NCI-H524 (cell line): ENCODE data around the gene TNNI2.

Experiments
- DNase-seq, 2 experiments: peaks; one replicate each; lab custom pipeline; 2025; lab: John Stamatoyannopoulos, UW

TNNI2 gene

DNA sequence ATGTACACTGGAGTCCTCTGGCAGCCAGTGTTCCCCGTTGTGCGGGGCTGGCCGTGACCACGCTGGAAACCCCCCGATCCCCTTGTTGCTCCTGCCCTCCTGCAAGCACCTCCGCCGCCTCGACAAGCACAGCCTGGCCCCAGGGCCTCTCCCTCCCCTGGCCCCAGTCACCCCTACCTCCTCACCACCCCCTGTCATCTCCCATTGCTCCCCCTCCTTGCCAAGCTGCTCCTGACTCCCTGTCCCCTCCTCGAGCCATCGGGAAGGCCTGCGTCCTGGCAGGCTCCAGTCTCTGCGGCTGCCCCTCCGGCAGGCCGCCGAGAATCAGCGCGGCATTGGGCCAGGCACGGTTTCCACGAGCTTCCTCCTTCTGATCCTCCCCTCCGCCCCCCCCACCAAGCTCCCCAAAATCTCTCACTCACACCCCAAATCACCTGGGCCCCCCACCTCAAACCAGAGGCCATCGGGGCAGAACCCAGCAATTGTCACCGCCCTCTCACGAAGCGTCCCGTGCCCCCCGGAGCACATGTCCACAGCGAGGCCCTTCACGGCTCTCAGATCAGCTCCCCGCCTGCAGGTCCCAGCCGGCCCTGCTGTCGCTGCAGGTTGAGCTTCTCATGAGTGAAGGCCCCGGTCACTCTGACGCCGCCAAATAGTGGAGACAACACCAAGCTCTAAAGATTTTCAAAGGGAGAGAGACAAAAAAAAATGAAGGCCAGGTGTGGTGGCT is 8.4 kb downstream of the TNNI2 start:
- no peak for DNase-seq

DNA sequence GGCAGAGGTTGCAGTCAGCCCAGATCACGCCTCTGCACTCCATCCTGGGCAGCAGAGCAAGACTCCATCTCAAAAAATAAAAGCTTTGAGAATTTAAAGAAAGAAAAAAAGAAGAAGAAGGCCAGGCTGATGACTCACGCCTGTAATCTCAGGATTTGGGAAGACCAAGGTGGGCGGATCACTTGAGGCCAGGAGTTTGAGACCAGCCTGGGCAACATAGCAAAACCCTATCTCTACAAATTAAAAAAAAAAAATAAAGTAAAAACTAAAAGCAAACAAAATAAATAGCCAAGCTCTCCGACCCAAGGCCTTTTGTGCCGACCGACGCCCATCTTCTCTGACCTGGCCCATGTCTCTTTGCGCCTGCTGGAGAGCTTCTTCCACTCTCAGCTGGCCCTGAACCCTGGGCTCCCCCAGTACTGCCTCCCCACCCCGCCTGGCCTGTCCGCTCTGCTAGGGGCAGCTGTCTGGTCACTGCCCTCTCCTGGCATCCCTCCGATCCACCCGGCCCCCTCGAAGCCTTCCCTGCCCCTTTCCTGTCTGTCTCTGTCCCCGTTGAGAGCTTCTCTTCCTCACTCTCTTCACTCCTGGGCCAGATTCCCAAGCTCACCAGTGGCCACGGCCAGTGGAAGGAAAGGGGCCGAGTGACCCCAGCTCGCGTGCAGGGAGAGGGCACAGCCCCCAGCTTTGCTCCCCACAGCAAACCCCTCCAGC is 9.3 kb downstream of the TNNI2 start:
- no peak for DNase-seq

DNA sequence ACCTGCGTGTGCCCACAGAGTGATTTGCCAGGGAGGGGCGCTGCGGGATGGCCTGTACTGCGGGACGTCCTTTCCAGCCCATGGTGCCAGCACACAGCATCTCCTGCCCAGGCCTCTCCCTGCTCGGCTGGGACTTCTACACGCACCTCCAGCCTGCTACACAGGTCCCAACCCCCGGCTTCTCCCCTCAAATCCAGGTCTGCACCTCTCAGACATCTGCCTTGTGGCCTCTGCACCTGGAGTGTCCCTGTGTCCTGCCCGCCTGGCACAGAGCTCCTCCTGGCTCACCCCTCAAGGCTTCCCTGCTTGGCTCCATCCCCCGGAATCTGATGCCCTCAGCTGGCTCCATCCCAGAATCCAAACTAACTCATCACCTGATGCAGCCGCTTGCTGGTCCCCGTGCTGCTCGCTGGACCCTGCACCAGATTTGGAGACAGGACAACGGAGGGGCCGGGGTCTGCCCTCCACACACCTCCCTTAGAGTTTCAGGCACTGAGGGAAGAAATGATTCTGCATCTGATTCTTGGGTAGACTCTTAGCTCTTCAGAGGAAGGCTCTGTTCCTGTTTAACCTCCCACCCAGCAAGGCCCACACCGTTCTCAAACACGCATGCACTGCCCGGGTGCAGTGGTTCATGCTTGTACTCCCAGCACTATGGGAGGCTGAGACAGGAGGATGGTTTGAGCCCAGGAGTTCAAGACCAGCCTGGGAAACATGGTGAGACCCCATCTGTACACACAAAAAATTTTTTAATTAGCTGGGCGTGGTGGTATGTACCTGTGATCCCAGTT is 10.1 kb downstream of the TNNI2 start:
- no peak for DNase-seq

DNA sequence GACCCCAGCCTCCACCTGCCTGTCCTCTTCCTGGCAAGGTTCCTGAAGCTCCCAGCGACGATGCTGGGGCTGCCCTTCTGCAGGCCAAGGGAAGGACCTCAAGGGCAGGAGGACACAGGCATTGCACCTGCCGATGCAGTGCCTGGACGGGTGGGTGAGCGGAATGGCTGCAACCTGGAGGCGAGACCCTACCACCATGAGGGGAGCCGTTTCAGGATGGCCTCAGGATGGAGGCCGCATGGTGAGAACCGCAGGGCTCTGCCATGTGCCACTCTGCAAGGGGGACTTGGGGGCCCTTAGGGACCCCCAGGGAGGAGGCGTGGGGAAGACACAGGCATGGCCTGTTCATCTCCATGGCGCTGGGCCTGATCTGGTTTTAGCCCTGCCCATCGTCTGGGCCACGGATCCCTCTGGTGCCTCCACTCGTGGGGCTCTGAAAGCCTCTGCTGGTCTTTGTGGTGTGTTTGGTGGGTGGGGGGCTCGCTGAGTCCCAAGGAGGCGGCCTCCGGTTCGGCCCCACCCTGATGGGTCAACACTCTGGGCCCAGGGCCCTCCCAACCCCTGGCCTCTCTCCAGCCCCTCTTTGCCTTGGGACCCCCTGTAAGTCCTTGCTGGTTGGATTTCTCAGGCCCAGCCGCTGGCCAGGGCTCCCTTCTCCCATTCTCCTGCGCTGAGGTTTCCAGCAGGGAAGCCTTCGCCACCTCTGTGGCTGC is 12.8 kb downstream of the TNNI2 start:
- no peak for DNase-seq

DNA sequence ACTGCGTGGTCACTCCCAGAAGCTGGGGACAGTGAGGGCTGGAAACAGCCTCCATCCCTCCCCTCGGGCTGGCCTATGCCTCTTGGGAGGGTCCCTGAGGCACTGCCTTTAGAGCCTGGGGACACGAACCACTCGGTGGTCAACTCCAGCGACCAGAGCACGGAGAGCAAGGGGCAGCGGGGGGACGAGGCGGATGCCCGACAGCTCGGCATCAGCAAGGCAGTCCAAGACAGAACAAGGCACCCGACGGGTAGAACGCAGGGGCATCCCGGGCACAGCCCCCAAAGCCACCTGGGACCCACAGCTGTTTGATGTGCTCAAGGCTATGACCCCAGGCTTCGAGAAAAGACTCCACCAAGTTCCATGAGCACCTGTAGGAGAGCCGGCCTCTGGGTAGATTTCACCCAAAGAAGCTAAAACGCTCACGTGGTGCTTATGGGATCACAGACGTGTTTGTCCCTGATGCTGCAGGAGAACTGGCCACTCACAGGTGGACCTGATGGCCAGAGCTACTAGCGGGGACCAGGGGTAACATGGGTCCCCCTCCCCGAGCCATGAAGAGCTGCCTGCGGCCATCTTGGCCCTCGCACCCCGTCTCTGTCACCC is 13.6 kb downstream of the TNNI2 start:
- DNase-seq = no peak

DNA sequence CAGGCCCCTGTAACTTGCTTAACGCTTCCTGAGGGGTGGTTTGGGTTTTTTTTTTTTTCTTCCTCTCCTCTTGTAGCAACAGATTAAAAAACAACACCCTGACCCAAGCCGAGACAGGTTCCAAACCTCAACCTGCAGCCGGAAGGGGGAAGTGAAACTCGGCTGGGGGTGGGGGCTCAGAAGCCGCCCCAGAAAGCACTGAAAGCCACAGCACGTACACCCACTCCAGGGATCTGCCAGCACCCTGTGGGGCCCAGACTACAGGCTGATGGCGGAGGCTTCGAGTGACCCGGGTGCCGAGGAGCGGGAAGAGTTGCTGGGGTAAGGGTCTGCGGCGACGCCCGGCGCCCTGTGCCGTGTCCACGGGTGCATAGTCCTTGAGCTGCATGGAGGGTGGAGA is 14.1 kb downstream of the TNNI2 start, which contains the start of gene LSP1:
Gene LSP1 (plus strand): TSS at position 208 of the 400 bp plus-strand sequence. CDS start 61 bp downstream, at position 269.
- DNase-seq = no peak

DNA sequence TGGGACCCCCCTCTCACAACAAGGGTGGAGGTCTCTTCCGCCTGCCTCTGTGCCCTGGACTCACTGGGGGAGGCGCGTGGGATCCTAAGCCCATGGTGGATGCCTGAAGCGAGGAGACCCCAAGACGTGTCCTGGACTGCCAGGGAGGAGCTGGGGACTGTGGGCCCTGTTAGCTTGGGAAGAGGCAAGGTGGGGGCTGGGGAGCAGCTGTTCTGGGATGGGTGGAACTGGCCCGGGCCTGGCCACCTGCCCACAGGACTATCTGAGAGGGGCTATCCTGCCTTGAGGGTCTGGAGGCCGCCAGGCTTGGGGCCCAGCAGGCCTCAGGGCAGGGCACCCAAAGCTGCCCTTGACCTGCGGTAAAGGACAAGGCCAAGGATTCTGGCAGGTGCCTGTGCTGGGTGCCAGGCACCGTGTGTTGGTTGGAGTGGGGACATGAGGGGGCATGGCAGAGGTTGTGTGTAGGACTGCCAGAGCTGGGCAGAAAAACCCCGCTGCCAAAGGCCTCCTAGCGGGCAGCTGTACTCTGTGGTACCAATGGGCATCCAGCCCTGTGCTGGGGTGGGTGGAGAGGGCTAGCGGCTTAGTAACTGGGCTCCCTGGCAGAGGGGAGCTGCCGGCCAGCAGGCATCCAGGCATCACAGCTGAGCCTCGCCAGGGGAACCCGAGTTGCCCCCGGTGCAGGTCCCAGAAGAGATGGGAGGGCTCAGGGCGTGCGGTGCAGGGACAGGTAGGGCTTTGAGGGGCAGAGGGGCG is 14.8 kb downstream of the TNNI2 start:
- DNase-seq = no peak

DNA sequence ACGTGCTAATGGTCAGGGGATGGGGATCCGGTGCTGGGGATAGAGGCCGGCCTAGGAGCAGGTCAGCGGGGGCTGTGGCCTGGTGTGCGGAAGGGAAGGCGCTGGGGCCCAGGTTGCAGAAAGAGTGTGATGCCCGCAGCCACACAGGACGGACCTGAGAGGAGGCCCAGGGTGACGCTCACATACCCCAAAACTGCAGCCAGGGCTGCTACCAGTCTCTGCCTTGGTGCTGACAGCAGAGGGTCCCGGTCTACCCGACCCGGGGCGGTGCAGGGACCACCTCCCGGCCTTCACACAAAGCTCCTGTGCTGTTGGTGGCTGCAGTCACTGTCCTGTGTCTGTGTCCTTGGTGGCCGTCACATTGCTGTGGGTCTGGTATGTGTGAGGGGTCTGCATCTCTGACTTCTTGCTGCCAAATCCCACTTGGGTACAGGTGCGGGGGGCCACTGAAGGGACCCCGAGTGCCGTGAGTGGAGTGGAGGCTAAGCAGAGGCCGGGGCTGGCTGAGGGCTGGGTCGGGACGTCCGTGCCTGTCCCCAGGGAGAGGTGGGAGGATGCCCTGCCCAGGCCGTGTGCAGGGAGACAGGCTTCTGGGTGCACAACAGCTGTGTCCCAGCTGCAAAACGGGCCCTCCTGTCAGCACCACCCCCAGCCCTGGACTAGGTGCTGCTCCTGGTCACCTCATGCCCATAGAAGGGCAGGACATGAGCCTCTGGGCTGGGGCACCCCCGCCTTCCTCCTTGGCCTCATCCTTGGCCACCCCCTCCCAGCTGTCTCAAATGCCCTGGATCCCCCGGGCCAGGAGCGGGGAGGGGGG is 15.6 kb downstream of the TNNI2 start:
- DNase-seq = peak in 1 of 2 experiments; percentile 4

DNA sequence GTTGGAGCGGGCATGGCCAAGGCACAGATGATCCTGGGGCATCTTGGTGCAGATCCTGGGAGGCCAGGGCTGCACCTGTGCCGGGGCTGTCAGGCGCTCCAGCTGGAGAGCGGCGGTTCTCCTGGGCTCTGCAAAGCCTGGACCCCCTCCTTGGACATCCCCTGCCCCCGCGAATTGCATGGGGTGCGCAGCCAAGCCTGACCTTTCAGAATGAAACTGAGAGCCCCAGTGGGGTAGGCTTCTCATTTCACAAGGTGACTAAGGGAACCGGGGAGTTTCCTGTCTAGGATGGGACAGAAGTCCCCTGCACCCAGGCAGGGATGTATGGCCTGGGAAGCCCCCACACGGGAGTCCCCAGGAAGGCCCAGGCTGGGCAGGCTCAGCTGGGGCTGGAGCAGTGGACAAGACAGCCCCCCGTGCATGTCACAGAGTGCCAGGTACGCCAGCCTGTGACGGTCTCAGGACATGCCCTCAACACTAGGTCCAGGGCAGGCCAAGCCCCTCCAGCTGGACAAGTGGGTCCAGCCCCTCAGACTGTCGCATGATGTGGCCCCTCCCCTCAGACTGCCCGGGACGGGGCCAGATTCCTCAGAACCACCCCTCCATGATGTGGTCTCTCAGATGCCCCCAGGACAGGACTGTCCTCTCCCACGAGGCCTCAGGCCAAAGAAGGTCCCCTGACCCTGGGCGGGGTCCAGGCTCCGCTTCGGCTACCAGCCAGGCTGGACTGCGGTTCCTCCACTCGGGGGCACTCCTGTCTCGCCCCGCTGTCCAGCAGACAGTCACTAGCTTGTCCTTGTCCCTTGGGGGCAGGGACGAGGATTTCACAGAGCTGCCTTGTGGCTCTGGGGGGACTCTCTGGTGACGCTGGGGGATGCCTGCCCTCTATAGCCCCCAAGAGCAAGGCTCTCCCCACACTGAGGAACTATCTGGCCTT is 16.4 kb downstream of the TNNI2 start:
- DNase-seq = no peak

DNA sequence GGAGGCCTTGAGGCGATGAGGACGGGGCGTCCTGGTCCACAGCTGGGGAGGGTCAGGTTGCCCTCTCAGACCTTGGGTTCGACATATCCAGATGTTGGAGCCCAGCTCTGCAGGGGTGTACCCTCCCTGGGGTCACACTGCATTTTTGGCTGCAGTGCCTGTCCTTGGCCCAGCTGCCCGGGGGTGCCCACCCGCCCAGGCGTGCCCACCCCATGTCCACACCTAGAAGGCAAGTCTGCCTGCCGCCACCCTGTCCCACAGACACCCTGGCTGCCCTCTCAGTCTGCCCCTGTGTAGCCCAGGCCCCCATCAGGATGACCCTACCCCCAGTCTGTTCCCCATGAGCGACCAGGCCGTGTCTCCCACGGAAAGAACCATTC is 17.1 kb downstream of the TNNI2 start:
- DNase-seq = no peak

DNA sequence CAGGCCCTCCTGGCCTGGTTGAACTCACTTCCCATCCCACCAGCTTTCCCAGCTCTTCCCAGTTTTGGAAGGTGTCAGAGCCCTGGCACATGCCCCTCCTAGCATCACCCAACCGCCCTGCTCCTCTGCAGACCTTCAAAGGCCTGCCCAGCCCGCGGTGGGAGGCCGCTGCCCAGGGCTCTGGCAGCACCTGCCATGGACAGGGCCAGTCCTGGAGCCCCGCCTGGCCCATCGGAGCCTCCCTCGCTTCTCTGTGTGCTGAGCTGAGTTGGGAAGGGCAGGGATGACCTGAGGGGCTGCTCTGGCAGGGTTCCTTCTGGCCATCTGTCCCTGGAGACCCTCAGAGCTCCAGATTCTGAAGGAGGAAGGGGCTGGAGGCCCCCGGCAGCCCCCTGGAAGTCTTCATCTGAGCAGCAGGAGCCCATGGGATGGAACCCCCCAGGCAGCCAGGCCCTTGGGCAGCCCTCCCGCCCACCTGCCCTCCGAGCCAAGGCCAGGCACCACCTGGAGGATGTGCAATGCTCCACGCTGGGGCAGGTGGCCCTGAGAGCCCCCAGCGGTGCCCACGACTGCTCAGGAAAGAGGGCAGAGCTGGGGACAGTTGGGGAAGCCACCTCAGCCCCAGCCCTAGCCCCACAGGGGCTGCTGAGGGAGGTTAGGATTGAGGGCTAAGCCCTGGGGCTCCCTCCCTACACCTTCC is 17.7 kb downstream of the TNNI2 start:
- no peak for DNase-seq

DNA sequence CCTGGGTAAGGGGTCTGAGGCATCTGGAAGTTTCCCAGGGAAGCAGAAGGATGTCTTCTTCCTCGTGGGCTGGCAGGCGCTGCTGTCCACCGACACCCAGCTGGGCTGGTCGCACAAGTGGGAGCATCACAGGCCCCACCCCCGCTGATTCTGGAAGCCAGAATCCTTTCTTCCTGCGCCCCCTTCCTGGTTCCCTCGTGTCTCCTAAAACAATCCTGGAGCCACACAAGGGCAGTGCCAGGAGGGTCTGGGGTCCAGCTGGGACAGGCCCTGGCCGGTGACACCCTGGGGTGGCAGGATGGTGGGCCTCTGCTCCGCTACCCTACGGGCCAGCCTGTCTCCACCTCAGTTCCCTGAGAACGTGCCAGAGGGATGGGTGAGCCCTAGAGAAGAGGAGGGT is 18.3 kb downstream of the TNNI2 start:
- no peak for DNase-seq

DNA sequence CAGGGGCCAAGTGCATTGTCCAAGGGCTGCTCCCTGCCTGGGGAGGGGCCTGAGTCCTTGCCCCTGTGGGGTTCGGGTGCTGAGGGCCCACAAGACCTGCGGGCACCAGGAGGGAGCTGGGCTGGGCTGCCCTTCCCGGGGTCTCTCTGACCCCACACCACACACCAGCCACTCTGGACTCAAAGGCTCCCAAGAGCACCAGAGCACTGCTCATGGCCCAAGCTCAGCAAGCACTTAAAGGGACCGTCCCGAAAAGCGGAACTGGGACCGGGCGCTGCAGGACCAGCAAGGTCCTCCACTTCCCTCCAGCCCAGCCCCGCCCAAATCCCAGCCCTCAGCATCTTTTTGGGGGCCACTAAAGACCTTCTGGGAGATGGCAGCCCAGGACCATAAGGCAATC is 19.4 kb downstream of the TNNI2 start:
- DNase-seq = no peak

DNA sequence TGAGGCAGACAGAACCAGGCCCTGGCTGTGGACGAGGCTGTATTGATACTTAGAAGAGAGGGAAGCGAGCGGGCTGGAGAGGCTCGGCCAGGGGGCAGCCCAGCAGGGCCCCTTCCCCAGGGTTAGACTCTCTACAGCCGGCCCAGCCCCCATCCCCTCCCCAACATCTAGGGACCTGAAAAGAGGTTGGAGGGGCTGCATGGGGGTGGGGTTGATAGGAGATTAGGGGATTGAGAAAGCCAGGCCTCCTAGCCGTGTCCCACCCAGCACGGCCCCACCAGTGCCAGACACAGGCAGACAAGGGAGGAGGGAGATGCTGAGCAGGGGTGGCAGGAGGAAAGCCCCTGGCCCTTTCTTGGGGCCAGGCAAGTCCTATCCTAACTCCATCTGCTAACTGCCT is 19.8 kb downstream of the TNNI2 start:
- DNase-seq = no peak

DNA sequence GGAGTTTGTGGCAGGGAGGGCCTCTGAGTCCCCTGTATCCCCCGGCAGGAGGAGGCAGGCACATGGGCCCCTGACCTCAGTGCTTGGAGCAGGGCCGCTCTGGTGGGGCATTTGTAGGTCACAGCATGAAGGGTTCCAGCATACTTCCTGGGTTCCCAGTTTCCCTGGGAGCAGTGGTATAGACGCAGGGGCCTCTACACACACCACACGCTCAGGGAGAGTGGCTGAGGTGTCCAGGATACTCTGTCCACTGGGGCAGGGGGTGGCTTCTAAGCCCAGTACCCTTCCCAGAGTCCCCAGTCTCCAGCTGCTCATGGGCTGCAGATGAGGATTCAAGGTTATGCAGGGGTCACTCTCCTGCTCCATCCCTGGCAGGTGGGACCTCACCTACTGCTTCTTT is 20.2 kb downstream of the TNNI2 start:
- no peak for DNase-seq

DNA sequence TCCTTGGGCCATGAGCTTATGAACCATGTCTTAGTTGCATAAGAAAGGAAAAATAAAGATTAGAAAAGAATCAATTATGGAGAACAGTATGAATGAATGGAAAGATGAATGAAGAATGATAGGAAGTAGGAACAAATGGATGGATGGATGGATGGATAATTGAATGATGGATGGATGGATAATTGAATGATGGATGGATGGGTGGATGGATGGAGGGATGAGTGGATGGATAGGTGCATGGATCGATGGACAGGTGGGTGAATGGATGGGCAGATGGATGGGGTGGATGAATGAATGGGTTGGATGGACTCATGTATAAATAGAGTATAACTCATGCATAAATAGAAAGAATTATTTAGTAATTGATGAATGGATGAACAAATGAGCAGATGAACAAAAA is 21.3 kb downstream of the TNNI2 start:
- no peak for DNase-seq

DNA sequence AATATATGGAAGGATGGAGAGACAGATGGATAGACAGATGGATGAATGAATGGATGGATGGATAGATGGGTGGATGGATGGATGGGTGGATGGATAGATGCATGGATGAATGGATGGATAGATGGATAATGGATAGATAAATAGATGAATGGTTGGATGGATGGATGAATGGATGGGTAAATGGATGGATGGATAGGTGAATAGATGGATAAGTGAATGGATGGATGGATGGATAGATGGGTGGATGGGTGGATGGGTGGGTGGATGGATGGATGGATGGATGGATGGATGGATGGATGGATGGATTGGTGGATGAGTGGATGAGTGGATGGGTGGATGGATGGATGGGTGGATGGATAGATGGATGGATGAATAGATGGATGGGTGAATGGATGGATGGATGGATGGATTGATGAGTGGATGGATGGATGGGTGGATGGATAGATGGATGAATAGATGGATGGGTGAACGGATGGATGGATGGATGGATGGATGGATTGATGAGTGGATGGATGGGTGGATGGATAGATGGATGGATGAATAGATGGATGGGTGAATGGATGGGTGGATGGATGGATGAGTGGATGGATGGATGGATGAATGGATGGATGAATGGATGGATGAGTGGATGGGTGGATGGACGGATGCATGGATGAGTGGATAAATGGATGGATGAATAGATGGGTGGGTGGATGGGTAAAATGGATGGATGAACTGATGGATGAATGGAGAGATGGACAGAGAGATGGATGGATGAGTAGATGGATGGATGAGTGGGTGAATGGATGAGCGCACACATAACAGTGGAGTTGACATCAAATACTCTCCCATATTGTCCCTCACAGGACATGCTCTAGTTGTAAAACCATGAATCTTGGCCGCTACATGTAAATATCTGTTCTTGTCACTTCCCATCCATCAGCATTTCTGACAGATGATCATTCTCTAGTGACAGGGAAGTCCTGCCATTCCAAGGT is 22.9 kb downstream of the TNNI2 start:
- DNase-seq = no peak
